Panc1 (cell line): ENCODE data around the gene CDC23.

Source experiments
- CTCF ChIP-seq: fragments of 450-650 bp; IDR thresholded peaks from 2 replicates; pipeline ENCODE4 v1.5.1; 2017; ENCODE audit warnings: mild to moderate bottlenecking
- POLR2AphosphoS5 ChIP-seq: IDR thresholded peaks from 2 replicates; pipeline ENCODE4 v1.6.1; 2012; ENCODE audit warnings: mild to moderate bottlenecking, low read depth, low read length, moderate library complexity

- TF ChIP-seq CTCF (no peak), POLR2AphosphoS5 (no peak)
Observed at GRCh38 chr5:138230981-138231589, 18.0 kb upstream of the CDC23 start.
